ENCODE data around the gene SMARCD2.

SMARCD2 gene

DNA sequence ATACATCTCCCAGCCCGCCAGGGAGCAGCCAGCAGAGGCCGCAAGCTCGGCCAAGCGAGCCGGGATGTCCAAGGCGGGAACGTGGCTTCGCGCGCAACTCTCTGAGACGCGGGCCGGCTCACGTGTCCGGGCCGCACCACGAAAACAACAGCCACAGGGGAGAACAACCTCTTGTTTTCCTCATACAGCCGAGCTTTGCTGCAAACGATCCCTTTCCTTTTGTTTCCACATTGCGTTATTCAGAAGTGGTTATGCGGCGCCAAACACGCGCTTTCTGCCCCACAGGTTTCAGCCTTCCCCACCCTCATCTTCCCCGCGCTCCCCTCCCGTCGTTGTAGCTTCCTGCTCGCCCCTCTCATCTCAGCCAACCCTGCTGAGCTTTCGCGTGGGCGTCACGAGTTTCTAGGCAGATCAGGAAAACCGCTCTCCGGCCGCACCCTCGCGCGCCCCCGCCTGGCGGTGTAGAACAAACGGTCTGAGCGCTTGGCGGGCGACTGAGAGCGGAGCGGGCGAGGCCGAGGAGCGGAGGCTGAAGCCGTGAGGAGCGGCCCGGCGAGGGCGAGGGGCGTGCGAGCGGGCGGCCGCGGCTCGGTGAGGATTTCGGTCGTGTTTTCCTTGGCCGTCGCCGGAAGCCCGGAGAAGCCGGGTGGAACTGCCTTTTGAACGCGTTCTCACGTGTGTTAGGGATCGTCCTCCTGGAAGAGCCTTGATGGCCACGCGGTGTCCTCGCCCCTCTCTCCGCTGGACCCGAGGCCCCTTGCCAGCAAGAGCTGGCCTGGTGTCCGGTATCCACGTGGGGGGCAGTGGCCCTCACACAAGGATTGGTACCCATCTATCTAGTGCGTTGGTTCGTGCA is 6.6 kb upstream of the SMARCD2 start:
- DNase-seq, result no peak

GRCh38 chr17:63847525-63848249 is 5.2 kb upstream of the SMARCD2 start:
- no peak for DNase-seq

DNA sequence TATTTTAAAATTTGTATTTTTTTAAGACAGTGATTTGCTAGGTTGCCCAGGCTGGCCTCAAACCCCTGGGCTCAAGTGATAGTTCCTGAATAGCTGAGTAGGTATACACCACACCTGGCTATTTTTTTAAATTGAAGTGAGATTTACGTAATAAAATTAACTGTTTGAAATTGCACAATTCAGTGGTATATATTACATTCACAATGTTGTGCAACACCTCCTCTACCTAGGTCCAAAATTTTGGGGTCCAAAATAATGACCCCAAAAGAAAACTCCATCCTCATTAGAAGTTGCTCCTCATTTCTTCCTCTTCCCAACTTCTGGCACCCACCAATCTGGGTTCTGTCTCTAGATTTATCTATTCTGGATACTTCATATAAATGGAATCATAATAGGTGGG is 3.0 kb upstream of the SMARCD2 start:
- DNase-seq, result no peak

- no peak for DNase-seq
Measured at GRCh38 chr17:63843910-63844677, 1.6 kb upstream of the SMARCD2 start.

GRCh38 chr17:63843387-63843888 is 953 bp upstream of the SMARCD2 start:
- DNase-seq, result peak in 1 of 2 experiments; percentile 46

DNA sequence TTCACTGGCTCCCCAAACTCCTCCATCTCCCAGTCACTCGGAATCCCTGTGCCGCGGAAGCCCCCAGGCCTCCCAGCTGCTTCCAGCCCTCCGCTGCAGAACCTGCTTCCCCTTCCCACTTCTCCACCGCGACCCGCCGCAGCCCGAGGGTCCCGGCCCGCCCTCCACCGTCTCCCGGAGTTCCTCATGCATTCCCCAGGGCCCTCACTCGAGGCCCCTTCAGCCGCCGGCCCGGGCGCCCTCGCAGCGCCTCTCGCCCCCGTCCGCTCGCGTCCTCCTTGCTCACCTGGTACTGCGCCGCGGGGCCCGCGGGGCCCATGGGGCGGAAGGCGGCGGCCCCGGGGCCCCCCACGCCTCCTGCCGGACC is 329 bp downstream of the SMARCD2 start:
- DNase-seq, result no peak

- peak in 1 of 2 experiments; percentile 58 for DNase-seq
Measured at GRCh38 chr17:63841350-63842172, 924 bp downstream of the SMARCD2 start.

DNA sequence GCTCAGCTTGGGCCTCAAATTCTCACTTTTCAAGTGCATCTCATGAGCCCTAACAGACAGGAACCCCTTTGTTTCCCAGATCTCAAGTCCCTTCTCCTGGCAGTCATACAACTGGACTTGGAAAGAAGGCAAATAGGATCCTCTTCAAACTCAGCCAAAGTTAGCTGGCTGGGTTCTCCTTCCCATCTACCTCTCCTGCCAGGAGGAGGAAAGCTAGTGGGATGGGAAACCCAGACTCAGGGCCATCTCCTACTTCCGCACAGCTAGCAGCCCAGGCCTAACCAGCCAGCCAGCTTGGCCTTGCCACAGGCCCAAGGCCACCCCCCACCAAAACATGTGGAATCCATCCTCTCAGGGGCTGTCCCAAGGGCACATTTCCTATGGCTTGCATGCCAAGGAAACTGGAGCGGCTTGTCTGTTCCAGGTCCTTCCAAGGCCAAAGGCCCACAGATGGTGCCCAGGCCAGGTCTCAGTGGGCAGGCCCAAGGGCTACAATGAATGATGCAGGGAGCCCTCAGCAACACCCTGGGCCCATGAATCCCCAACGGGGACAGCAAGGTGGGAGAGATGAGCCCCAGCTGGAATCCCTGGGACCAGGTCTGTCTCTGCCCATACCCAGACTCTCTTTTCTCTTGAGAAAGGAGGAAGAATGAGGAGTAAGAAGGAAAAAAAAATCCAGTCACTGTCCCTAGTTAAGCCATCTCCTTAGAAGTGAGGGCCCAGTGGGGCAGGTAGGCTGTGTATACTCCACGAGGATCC is 1.7 kb downstream of the SMARCD2 start:
- DNase-seq, result peak in 1 of 2 experiments; percentile 78

- DNase-seq, result peak; percentile 19 to 78
Measured at GRCh38 chr17:63838631-63839171, 3.8 kb downstream of the SMARCD2 start.

- DNase-seq, result no peak
Measured at GRCh38 chr17:63837962-63838600, 4.4 kb downstream of the SMARCD2 start.

DNA sequence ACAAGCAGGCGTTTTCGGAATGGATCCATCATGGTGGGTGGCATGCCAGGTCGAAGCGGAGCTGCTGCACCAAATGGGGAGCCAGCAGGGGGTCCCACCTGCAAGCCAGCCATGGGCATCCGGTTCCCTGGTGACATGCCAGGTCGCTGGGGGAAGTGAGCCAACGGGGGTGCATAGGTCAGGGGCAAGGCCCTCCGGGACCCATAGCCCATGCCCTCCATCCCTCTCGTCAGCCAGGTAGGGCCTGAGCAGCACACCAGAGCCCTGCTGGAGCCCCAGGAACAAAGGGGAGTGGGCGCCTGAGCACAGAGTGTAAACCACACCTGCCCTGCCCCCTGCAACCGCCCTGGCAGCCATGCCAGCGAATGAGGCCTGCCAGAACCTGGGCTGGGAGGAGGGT is 5.0 kb downstream of the SMARCD2 start:
- DNase-seq, result no peak

GRCh38 chr17:63836811-63837210 is 5.7 kb downstream of the SMARCD2 start:
- no peak for DNase-seq

- no peak for DNase-seq
Measured at GRCh38 chr17:63835167-63835720, 7.2 kb downstream of the SMARCD2 start.

GRCh38 chr17:63834431-63835166 is 7.9 kb downstream of the SMARCD2 start:
- DNase-seq, result peak; percentile 54 to 64

DNA sequence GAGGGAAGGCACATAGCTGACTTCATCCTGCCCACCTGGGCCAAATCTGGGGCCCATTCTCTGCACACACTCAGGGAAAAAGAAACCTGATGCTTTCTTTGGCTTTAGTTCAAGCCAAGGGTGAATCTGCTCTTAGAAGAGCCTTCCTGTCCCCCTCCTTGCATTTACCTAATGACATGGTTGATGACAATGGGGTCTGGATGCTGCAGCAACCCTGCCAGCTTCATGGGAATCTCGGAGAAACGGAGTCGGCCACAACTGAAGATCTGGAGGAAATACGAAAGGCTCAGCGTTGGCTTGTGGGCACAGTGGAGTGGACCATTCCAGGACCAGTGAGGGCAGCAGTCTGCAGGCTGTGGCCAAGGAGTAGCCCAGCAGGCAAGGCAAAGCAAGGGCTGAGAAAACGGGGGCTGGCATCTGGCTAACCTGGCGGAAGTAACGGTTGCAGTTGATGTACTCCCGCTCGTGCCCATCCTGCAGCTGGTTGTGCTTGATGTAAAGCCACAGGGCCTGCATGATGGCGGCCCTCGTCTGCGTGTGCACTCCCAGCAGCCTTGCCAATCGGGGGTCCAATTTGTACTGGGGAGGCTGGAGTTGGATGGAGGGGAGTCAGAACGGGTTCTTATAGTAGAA is 8.6 kb downstream of the SMARCD2 start:
- no peak for DNase-seq

- no peak for DNase-seq
Measured at GRCh38 chr17:63833026-63833740, 9.3 kb downstream of the SMARCD2 start.

DNA sequence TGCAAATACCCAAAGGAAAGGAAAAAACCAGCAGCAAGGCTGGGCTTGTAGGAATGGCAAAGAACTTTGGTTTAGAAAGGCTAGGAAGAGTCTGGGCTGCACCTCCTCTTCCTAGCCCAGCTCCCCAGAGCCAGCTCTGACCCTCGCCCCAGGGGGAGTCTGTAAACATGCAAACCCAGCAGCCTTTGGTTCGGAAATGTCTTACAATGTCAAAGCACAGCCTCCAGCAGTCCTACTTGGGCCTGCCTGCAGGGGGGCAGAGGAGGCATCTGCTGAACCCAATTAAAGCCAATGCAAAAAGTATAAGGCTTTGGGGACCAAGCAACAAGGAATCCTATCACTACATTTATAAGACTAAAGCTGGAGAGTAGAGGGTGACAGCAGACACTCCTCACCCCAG is 10.0 kb downstream of the SMARCD2 start:
- DNase-seq, result no peak

DNA sequence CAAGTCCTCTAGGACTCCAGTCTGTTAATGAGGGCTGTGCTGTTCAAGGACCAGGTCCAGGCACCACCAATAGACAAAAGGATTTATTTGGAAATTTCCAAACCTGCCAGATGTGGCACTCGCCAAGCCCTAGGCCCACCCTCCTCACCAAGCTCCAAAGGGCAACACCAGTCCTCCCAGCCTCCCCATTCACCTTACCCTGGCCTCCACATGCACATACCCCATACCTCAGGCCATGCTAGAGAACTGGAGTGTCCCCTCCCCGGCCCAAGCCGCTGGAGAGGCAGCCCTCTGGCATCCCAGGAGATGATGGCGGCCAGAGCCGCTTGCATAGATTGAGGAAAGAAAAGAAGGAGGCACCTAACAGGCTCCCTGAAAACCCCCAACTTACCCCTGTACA is 10.5 kb downstream of the SMARCD2 start:
- no peak for DNase-seq

All from NCI-H446 (cell line).